ENCODE data around the gene IGSF1.
"Not testable (repeated sequence)": the region's sequence is repeated elsewhere in the genome, so short reads cannot be mapped to it uniquely, and the experiment has no call there.

The IGSF1 gene

DNA sequence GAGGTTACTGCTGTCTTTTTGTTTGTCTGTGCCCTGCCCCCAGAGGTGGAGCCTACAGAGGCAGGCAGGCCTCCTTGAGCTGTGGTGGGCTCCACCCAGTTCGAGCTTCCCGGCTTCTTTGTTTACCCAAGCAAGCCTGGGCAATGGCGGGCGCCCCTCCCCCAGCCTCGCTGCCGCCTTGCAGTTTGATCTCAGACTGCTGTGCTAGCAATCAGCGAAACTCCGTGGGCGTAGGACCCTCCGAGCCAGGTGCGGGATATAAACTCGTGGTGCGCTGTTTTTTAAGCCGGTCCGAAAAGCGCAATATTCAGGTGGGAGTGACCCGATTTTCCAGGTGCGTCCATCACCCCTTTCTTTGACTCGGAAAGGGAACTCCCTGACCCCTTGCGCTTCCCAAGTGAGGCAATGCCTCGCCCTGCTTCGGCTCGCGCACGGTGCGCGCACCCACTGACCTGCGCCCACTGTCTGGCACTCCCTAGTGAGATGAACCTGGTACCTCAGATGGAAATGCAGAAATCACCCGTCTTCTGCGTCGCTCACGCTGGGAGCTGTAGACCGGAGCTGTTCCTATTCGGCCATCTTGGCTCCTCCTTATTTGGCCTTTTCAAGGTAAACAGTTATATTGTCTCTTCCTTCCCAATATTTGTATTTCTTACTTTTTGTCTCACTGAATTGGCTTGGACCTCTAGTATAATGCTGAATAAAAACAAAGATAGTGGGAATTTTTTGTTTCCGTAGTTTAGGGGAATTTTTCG is 37.9 kb downstream of the IGSF1 start:
- H3K27ac Mint-ChIP-seq; H3K4me1 Mint-ChIP-seq; ATAC-seq; H3K4me3 Mint-ChIP-seq; H3K36me3 Mint-ChIP-seq (ENCODE audit: low read depth); H3K9me3 Mint-ChIP-seq; H3K27me3 Mint-ChIP-seq; DNase-seq: not testable (repeated sequence)

DNA sequence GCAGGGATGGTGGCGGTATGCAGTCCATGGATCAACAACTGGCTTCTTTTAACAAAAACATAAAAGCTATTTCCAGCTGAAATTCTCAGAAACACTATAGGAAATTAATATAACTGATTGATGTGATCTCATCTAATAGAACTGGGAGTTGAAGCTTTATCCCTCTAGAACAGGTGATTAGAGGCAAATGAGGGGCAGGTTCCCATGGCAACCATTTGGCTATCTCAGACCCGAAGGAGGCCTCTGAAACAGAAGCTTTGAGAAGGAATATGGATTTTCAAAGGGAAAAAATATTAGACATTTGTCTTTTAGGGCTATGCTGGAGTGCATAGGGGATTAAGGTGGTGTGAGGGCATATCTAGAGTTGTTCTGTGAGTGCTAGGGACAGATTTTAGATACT is 50.0 kb downstream of the IGSF1 start:
- Mint-ChIP-seq H3K4me3 (no peak overlapping the region), H3K9me3 (no peaks in the 10 kb centered on the region), H3K36me3 (ENCODE audit: low read depth) (no peaks in the 10 kb centered on the region), H3K27me3 (no peaks in the 10 kb centered on the region), H3K4me1 (no peaks in the 10 kb centered on the region), H3K27ac (no peak overlapping the region)
- DNase-seq, result no peak
- no peak for ATAC-seq

DNA sequence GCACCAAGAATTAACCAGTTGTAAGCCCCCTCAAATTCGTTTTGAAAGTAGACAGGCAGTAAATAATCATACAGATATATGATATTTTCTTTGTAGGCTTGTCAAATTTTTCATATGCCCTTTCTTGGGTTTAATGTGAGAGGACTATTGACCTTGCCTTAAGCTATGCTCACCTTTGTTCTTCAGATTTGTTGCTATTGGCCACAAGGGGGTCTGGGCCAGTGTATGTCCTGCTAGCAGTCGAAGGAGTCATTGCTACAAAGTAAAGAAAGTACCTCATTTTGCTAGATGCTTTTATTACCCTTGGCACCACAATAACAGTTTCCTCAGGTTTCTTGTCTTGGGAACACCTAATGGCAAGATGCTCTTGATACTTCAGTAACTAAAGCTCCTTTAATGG is 51.7 kb downstream of the IGSF1 start:
- no peak overlapping the region for H3K27ac Mint-ChIP-seq
- ATAC-seq (no peak), DNase-seq (no peak)
- H3K9me3 Mint-ChIP-seq, result no peaks in the 10 kb centered on the region
- H3K36me3 Mint-ChIP-seq (ENCODE audit: low read depth), result no peaks in the 10 kb centered on the region
- H3K4me3 Mint-ChIP-seq, result no peak overlapping the region
- H3K27me3 Mint-ChIP-seq, result no peaks in the 10 kb centered on the region
- H3K4me1 Mint-ChIP-seq, result no peaks in the 10 kb centered on the region

DNA sequence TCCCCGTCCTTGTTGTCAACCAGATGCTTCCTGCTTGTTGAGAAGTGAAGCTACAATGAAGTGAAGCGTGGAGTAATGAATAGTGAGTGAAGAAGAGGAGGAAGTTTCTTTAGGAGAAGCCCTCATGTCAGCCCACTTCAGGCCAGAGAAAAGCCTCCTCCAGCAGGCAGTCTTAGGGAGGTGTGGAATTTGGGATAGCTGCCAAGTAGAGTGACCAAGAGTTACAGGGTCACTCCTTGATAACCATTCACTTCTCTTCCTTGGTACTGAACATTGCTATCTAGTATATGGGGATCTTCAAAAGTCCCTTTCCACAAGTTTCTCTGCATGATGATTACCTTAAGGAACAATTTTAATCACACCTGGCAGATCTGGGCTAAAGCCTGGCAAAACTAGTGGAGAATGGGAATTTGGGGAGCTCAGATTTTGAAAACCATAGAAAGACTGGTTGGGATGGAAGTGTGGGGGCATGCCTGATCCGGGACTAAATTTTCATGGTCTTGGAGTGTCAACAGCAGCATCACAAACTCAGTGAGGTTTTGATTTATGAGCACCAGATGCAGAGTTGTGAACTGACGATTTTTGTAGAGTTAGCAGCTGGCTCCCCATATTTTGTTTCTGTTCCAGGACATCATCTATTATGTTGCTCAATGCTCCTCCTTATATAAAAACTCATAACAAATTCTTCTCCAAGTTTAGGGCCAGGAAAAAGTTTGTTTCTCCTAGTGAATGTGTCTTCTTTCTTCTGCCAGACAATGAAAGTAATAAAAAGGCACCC is 53.1 kb downstream of the IGSF1 start:
- DNase-seq, result no peak
- H3K4me1 Mint-ChIP-seq, result no peaks in the 10 kb centered on the region
- ATAC-seq, result no peak

DNA sequence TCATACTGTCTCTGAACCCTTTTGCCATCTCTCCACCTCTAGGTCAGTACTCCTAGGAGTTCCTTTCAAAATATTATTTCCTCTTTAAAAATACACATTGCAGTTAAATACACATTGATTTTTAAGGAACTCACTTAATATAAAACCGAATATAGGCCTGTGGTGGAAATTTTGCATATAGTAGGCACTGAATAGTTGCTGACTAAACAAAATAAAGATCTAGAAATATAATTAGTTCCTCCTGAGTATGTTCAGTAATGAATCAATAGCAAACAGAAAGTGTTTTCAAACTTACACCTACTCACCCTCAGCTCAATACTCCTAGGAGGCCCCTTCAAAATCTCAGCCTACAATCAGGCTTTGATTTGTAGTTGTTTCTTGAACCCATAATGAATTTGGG is 61.5 kb downstream of the IGSF1 start:
- Mint-ChIP-seq H3K27ac (no peak overlapping the region), H3K4me3 (no peak overlapping the region), H3K4me1 (no peaks in the 10 kb centered on the region), H3K36me3 (ENCODE audit: low read depth) (no peaks in the 10 kb centered on the region), H3K9me3 (no peaks in the 10 kb centered on the region), H3K27me3 (peaks cover 1% of the 10 kb centered on the region)
- DNase-seq (no peak), ATAC-seq (no peak)

More for the DNA sequence above, 53.1 kb downstream of the IGSF1 start:
- Mint-ChIP-seq H3K36me3 (ENCODE audit: low read depth) (no peaks in the 10 kb centered on the region), H3K4me3 (no peak overlapping the region), H3K27ac (no peak overlapping the region), H3K9me3 (no peaks in the 10 kb centered on the region), H3K27me3 (no peaks in the 10 kb centered on the region)

DNA sequence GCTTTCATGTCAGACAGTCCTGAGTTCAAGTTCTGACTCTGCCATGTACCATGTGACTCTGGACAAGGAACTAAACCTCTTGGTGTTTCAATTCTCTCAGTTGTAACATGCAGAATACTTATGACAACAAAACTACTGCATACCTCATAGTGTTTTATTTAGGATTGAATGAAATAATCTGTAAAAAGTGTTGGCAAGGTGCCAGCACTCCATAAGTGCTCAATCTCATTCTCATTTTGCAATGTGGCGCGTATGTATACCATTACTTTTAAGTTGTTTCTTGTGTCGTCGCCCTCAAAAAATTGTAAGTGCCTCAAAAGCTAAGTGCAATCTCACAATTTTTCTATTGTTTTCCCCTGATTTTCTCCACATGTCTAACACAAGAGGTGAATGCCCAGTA is 62.5 kb downstream of the IGSF1 start:
- Mint-ChIP-seq H3K4me3 (no peak overlapping the region), H3K4me1 (no peaks in the 10 kb centered on the region), H3K9me3 (no peaks in the 10 kb centered on the region), H3K27ac (no peak overlapping the region), H3K36me3 (ENCODE audit: low read depth) (no peaks in the 10 kb centered on the region), H3K27me3 (peaks cover 1% of the 10 kb centered on the region)
- DNase-seq (no peak), ATAC-seq (no peak)

DNA sequence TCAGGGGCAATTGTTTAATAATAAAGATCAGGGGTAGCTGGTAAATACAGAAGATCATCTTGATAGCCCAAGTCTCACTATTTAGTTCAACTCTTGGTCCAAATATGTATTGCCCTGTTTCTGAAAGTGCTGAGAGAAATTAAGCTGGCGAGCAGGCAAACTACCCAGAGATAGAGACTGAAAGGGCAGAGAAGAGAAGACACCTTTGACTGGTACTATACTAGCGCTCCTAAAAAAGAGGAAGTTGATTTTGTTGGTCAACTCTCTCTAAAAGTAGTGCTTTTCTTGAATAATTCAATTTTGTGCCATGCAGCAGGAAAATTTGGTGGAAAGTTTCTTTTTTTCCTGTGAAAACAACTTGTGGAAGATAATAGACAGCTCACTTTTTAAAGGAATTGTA is 64.0 kb downstream of the IGSF1 start:
- Mint-ChIP-seq H3K36me3 (ENCODE audit: low read depth) (no peaks in the 10 kb centered on the region), H3K4me3 (no peak overlapping the region), H3K27ac (no peak overlapping the region), H3K27me3 (peaks cover 1% of the 10 kb centered on the region), H3K9me3 (no peaks in the 10 kb centered on the region), H3K4me1 (no peaks in the 10 kb centered on the region)
- no peak for DNase-seq
- ATAC-seq, result no peak
